NCI-H446 treated with DMSO at 0.1 percent for 48 hours (cell line): ENCODE data around the gene SNCB.

ENCODE experiments used
- DNase-seq: peaks from one replicate; lab custom pipeline; 2025; lab: John Stamatoyannopoulos, UW

Gene SNCB

DNA sequence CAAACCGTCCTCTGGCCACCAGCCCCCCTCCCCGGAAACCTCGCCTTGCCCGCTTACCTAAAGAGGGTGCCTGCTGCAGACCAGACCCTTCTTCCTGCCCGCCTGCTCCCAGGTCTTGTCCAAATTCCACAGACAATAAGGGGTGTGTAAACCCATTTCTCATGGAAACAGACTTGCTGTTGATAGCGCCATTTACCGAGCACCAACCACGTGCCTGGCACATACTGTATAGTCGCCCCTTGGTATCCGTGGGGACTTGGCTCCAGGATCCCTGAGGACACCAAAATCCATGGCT, 56.1 kb downstream of the SNCB start:
- DNase-seq, result no peak

GRCh38 chr5:176573564-176574296, 56.6 kb downstream of the SNCB start:
- no peak for DNase-seq
